ENCODE results near the gene NSMF.

Gene NSMF

GRCh38 chr9:137449081-137449844, 9.9 kb downstream of the NSMF start:
- in situ Hi-C loops (cut with HindIII; ENCODE audit: low sequenced_read_pairs), result no loop called here

DNA sequence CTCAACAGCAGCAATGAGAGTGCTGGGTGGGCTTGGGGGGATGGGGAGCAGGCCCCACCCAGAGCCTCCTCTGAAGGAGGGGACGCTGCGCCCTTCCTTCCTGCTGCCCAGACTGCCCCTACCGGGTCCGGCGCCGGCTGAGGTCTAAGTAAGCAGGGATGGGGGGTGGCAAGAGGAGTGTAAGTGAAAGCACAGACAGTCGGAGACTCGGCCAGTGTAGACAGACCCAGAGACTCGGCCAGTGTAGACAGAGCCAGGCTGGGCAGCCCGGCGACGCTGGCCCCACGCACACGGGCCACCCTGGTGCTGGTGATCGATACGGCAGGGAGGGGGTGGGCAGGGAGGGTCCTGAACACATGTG, 10.6 kb downstream of the NSMF start:
- in situ Hi-C loops (cut with HindIII; ENCODE audit: low sequenced_read_pairs), result no loop called here

- in situ Hi-C loops (cut with HindIII; ENCODE audit: low sequenced_read_pairs), result no loop called here
These were observed 11.2 kb downstream of the NSMF start for GRCh38 chr9:137447722-137448601.

DNA sequence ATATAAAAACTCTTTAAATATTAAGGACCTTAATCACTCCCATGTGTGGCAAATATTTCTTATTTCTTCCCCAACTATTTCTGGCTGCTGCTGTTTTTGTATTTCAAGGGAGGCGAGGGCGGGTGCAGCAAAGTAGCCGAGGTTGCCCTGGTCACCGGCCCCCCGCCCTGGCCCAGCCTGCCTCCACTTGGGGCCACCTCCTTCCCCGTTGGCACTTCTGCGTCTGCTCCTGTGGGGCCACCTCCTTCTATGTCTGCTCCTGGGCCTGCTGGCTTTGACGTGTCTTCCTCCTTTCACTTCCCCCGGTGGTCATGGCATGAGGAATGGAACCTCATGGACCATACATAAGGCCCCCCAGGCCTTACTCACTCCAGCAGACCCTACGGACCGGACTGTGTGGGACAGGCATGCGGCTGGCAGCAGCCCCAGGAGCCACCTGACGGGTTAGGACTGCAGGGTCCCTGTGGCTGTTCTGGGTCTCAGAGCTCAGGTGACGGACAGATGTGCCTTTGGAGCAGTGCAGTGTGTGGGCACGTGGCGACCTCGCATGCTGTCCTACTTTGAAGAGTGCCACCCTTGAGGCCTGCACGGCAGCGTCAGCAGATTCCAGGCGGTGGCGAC, 12.2 kb downstream of the NSMF start:
- in situ Hi-C loops (cut with HindIII; ENCODE audit: low sequenced_read_pairs), result no loop called here

DNA sequence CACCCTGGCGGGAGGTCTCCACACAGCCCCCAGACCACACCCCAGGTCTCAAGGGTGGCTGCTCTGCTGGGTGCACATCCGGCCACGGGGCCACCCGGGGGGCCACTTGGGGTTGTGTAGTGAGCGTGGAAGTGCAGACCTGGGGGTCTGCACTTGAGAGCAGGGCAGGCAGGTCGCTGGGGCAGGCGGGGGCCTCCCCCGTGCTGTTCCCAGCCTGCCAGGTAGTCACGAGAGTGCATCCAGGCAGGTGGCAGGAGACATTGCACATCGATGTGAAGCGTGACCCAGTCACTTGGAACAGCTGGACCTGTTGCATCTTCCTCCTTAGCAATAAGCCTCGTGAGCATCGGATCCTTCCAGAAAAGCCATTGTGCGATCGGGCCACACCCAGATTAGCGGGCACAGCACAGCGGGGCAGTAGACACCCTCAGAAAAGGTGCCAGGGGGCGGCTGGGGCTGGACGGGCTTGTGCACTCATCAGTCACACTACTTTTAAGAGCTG, 13.2 kb downstream of the NSMF start:
- in situ Hi-C loops (cut with HindIII; ENCODE audit: low sequenced_read_pairs), result no loop called here

DNA sequence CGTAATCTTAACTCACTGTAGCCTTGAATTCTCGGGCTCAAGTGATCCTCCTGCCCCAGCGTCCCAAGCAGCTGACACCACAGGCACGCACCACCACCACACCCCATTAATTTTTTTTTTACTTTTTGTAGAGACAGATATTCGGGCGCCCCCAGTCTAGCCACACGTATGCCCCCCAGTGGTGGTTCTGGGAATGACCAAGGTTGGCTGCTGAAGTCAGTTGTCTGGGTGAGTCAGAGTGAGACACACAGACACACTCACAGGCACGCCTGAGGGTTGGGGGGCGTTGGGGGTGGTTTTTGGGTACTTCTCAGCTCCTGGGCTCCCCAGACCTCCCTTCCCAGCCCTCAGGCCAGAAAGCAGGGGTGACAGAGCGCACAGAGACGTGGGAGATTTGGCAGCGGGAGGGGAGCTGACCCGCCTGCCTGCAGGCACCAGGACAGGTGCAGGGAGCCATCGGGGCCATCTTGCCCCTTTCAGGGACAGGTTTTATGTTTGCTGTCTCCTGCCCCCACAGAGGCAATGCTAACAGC, 13.8 kb downstream of the NSMF start:
- in situ Hi-C loops (cut with HindIII; ENCODE audit: low sequenced_read_pairs), result no loop called here

DNA sequence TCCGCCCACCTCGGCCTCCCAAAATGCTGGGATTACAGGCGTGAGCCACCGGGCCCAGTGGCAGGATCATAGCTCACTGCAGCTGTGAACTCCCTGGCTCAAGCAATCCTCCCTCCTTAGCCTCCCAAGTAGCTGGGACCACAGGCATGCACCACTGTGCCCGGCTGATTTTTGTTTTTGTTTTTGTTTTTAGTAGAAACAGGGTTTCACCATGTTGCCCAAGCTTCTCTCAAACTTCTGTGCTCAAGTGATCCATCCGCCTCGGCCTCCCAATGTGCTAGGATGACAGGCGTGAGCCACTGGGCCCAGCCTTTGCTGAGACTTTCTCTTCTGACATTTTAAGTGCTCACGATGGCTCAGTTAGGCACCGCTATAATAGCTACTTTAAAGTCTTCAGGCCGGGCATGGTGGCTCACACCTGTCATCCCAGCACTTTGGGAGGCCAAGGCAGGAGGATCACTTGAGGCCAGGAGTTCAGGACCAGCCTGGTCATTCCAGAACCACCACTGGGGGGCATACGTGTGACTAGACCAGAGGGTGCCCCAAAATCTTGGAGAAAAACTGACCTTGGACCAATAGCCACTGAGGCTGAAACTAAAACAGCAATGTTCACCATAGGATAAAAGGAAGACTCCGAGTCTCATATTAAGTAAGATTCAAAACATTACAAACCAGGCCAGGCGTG, 14.9 kb downstream of the NSMF start:
- in situ Hi-C loops (cut with HindIII; ENCODE audit: low sequenced_read_pairs), result no loop called here

- in situ Hi-C loops (cut with HindIII; ENCODE audit: low sequenced_read_pairs), result no loop called here
These were observed 17.2 kb downstream of the NSMF start for GRCh38 chr9:137441935-137442321.

GRCh38 chr9:137441289-137441934, 17.7 kb downstream of the NSMF start, which contains the start of gene ENTPD8:
ENTPD8 (minus strand) TSS chr9:137441357; CDS start chr9:137438285, 3,072 bp downstream.
- in situ Hi-C loops (cut with HindIII; ENCODE audit: low sequenced_read_pairs), result no loop called here

DNA sequence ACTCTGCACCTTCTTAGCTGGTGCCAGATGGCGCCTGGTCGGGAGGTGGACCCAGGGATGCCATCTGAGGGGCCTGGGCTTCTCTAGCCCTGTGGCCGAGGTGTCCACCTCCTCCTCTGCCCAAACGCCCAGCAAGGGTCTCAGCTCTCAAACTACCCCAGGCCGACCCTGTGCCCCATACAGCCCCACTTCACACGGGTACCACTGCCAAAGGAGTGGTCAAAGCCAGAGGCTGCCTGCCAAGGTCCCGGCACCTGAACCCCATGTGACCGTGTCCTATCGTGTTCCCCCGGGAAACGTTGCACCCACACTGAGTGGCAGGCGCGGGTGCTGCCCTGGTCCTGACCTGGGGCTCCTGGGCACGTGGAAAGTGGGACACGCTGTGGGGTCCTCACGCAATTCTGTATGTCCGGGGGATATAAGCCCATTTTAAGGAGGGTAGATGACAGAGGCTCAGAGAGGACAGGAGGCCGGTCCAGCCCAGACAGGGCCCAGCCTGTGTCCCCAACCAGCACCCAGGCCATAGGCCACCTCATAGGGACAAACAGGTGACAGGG, 19.9 kb downstream of the NSMF start:
- in situ Hi-C loops (cut with HindIII; ENCODE audit: low sequenced_read_pairs), result no loop called here

GRCh38 chr9:137438591-137439157, 20.5 kb downstream of the NSMF start:
- in situ Hi-C loops (cut with HindIII; ENCODE audit: low sequenced_read_pairs), result no loop called here

GRCh38 chr9:137437691-137438590, 21.2 kb downstream of the NSMF start:
- in situ Hi-C loops (cut with HindIII; ENCODE audit: low sequenced_read_pairs), result no loop called here

- in situ Hi-C loops (cut with HindIII; ENCODE audit: low sequenced_read_pairs), result no loop called here
These were observed 22.2 kb downstream of the NSMF start for GRCh38 chr9:137436761-137437600.

- in situ Hi-C loops (cut with HindIII; ENCODE audit: low sequenced_read_pairs), result no loop called here
These were observed 23.0 kb downstream of the NSMF start for GRCh38 chr9:137435980-137436760.

GRCh38 chr9:137435381-137435891, 23.7 kb downstream of the NSMF start:
- in situ Hi-C loops (cut with HindIII; ENCODE audit: low sequenced_read_pairs), result no loop called here

DNA sequence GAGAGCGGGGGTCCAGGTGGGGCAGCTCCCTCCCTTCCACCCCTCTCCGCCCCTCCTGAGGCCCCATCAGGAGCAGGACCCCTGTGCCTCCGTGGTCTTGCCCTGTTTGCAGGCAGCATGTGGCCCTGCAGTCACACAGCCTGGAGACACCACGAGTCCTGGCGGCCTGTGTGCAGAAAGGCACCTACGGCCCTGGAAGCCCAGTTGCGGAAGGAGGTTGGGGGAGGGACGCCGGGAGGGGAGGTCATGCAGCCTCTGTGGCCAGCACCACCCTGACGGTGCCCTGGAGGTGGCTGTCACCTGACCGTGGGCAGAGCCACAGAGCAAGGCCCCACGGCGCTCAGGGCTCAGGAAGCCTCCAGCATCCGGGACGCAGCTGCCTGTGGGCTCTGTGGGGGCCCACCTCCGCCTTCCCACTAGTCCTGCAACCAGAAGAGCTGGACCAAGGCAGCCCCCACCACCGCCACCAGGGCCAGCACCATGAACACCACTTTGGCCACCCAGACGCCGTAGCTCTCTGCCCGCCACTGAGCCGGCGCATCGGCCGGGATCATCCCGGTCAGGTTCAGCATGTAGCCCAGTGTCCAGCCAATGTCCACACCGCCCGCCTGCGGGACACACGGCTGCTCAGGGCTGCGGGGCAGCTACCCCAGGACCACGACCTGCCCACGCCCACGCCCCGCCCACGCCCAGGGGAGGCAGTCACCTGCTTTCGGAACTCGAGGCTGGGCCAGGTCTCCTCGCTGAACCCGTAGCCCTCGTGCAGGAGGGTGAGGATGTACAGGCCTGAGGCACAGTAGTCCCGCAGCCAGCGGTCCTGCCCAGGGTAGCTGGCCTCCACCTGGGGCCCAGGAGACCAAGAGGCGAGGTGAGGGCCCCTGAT, 24.4 kb downstream of the NSMF start:
- in situ Hi-C loops (cut with HindIII; ENCODE audit: low sequenced_read_pairs), result no loop called here
